ENCODE results near the gene CDC25C.

CDC25C gene

DNA sequence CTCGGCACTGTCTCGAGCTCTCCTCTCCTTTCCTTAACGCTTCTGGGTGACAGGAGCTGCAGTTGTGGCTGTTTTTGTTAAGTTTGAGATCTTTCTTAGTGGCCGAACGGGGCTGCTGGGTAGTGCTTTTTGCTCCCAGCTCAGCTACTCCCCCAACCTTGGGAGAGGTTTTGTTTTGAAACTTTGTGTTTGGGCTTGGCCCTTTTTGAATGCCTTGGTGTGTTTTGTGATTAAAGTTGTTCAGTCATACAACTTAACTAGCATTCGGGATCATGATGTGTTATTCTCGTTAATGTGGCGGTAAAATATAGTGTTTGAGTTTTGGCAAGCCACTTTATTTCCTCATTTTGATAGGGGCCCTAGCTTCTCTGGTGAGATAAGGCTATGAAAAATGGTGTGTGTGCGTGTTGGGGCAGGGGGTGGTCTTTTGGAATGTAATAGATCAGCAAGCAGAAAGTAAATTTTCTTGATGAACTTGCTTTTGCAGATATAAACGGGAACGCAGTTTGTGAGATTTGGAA is 22.0 kb upstream of the CDC25C start:
- no peak for DNase-seq (ENCODE audit: low read depth in 1 of 2, low spot score in 1 of 2)
- in situ Hi-C loops (cut with HindIII; ENCODE audit: low pct_unique_long_range_greater_than_20kb, low sequenced_read_pairs) = no loop called here
- no peak for TF ChIP-seq JUND (IDR thresholded peaks at IDR 0.05; ENCODE audit: low read depth)

DNA sequence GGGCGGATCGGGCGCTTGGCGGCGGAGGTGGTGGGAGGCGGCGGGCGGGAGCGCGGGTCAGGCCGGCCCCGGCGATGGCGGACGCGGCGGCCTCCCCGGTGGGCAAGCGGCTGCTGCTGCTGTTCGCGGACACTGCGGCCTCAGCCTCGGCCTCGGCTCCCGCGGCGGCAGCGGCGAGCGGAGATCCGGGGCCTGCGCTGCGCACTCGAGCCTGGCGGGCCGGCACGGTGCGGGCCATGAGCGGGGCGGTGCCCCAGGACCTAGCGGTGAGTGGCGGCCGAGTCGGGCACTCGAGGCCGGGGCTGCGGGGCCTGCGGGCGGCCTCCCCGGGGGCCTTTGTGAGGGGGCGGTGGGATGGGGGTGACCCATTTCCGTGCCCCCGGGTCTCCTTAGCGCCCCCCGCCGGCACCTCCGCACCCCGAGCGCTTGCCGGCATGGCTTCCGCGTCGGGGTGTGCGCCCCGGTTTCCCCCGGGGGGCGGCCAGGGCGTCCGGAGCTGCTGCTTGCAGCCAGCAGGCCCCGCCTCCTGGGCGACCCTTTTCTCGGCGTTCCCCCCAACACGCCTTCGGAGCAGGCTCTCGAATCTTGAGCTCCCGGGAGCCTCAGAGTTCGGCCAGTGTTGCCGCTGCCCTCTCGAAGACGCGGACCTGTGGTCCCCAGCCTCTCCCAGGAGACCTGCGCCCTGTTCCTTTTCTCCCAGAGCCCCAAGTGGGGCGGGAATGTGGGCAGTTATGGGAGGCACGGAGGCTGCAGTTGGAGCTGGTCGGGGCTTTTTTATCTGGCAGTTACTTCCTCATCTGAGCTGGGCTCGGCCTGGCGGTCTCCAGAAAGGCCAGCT is 21.3 kb upstream of the CDC25C start:
- peak in 1 of 2 experiments; percentile 53 for DNase-seq (ENCODE audit: low read depth in 1 of 2, low spot score in 1 of 2)
- no peak for TF ChIP-seq JUND (IDR thresholded peaks at IDR 0.05; ENCODE audit: low read depth)
- in situ Hi-C loops (cut with HindIII; ENCODE audit: low pct_unique_long_range_greater_than_20kb, low sequenced_read_pairs) = no loop called here

DNA sequence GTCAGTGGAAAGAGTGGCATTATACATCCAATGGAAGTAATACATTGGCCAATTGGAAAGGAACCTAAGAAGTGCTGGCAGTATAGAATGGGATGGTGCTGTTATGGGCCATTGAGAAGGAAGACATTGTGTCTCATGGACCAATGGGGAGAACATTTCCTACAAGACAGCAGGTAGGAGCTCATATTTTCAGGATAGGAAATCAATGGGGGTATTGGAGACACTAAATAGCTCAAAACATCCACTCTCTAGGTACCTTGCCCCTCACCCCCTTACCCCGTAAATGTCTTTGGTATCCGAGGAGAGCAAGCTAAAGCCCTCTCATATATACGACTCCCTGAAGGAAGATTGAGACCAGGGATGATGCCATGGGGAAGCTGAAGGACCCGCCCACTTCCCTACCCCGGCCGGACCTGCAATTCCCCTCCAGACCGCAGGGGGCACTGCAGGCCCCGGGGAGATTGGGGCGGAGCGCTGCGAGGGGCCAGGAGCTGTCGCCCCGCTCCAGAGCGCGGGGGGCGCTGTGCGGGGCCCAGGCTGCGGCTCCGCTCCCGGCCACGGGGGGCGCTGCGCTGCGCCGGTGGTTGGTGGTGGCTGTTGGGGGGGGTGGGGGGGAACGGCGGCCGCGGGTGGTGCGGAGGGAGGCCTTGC is 20.6 kb upstream of the CDC25C start, which contains the start of gene KDM3B:
TSS of gene KDM3B (plus strand) at position 615 of the 651 bp plus-strand sequence. CDS start 111 bp downstream, outside the sequence.
- peak; percentile 68 to 94 for DNase-seq (ENCODE audit: low read depth in 1 of 2, low spot score in 1 of 2)
- in situ Hi-C loops (cut with HindIII; ENCODE audit: low pct_unique_long_range_greater_than_20kb, low sequenced_read_pairs) = no loop called here
- TF ChIP-seq JUND (IDR thresholded peaks at IDR 0.05; ENCODE audit: low read depth) = no peak

GRCh38 chr5:138351517-138351916 is 19.9 kb upstream of the CDC25C start:
- DNase-seq (ENCODE audit: low read depth in 1 of 2, low spot score in 1 of 2) = no peak
- in situ Hi-C loops (cut with HindIII; ENCODE audit: low pct_unique_long_range_greater_than_20kb, low sequenced_read_pairs) = no loop called here
- TF ChIP-seq JUND (IDR thresholded peaks at IDR 0.05; ENCODE audit: low read depth) = no peak

DNA sequence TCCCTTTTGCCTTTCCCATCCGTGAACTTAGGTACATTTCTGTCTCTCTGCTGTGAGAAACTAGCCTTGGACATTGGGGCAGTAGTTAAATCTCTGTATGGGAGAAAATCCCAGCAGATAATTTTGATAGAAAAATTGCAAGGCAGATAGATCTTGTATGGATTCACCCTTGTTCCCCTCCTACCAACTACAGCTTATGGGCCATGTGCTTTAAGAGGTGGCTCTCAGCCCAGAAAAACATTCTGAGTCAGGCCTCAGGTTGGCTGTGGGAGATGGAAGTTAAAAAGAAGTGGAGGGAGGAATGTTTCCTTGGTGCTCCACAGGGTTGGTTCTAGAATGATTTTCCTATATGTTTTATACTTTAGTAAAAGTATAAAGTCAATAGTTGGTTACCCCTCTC is 19.5 kb upstream of the CDC25C start:
- DNase-seq (ENCODE audit: low read depth in 1 of 2, low spot score in 1 of 2) = no peak
- in situ Hi-C loops (cut with HindIII; ENCODE audit: low pct_unique_long_range_greater_than_20kb, low sequenced_read_pairs) = no loop called here
- no peak for TF ChIP-seq JUND (IDR thresholded peaks at IDR 0.05; ENCODE audit: low read depth)

- TF ChIP-seq JUND (IDR thresholded peaks at IDR 0.05; ENCODE audit: low read depth) = no peak
- no peak for DNase-seq (ENCODE audit: low read depth in 1 of 2, low spot score in 1 of 2)
- in situ Hi-C loops (cut with HindIII; ENCODE audit: low pct_unique_long_range_greater_than_20kb, low sequenced_read_pairs) = no loop called here
These were observed 18.9 kb upstream of the CDC25C start for GRCh38 chr5:138350563-138350890.

GRCh38 chr5:138349852-138350562 is 18.4 kb upstream of the CDC25C start:
- no peak for TF ChIP-seq JUND (IDR thresholded peaks at IDR 0.05; ENCODE audit: low read depth)
- in situ Hi-C loops (cut with HindIII; ENCODE audit: low pct_unique_long_range_greater_than_20kb, low sequenced_read_pairs) = no loop called here
- DNase-seq (ENCODE audit: low read depth in 1 of 2, low spot score in 1 of 2) = no peak

- DNase-seq (ENCODE audit: low read depth in 1 of 2, low spot score in 1 of 2) = no peak
- in situ Hi-C loops (cut with HindIII; ENCODE audit: low pct_unique_long_range_greater_than_20kb, low sequenced_read_pairs) = no loop called here
- no peak for TF ChIP-seq JUND (IDR thresholded peaks at IDR 0.05; ENCODE audit: low read depth)
These were observed 15.3 kb upstream of the CDC25C start for GRCh38 chr5:138346889-138347288.

DNA sequence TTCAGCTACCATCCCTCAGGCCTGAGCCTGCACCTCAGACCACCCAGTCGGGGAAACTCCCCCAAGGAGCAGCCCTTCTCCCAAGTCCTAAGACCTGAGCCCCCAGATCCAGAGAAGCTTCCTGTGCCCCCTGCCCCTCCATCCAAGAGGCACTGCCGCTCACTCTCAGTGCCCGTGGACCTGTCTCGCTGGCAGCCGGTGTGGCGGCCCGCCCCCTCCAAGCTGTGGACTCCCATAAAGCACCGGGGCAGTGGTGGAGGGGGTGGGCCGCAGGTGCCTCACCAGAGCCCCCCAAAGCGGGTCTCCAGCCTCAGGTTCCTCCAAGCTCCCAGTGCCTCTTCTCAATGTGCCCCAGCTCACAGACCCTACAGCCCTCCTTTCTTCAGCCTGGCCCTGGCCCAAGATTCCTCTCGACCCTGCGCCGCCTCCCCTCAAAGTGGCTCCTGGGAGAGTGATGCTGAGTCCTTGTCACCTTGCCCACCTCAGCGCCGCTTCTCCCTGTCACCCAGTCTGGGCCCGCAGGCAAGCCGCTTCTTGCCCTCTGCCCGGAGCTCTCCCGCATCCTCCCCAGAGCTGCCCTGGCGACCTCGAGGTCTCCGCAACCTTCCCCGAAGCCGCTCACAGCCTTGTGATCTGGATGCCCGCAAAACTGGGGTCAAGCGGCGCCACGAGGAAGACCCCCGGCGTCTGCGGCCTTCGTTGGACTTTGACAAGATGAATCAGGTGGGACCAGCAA is 13.5 kb upstream of the CDC25C start:
- no peak for TF ChIP-seq JUND (IDR thresholded peaks at IDR 0.05; ENCODE audit: low read depth)
- in situ Hi-C loops (cut with HindIII; ENCODE audit: low pct_unique_long_range_greater_than_20kb, low sequenced_read_pairs) = no loop called here

GRCh38 chr5:138340008-138340407 is 8.4 kb upstream of the CDC25C start:
- no peak for TF ChIP-seq JUND (IDR thresholded peaks at IDR 0.05; ENCODE audit: low read depth)
- in situ Hi-C loops (cut with HindIII; ENCODE audit: low pct_unique_long_range_greater_than_20kb, low sequenced_read_pairs) = no loop called here
- DNase-seq (ENCODE audit: low read depth in 1 of 2, low spot score in 1 of 2) = no peak

More for the DNA sequence above, 13.5 kb upstream of the CDC25C start:
- DNase-seq (ENCODE audit: low read depth in 1 of 2, low spot score in 1 of 2) = no peak

- TF ChIP-seq JUND (IDR thresholded peaks at IDR 0.05; ENCODE audit: low read depth) = no peak
- in situ Hi-C loops (cut with HindIII; ENCODE audit: low pct_unique_long_range_greater_than_20kb, low sequenced_read_pairs) = no loop called here
- DNase-seq (ENCODE audit: low read depth in 1 of 2, low spot score in 1 of 2) = no peak
These were observed 7.9 kb upstream of the CDC25C start for GRCh38 chr5:138339464-138339863.

- peak in 1 of 2 experiments; percentile 53 for DNase-seq (ENCODE audit: low read depth in 1 of 2, low spot score in 1 of 2)
- in situ Hi-C loops (cut with HindIII; ENCODE audit: low pct_unique_long_range_greater_than_20kb, low sequenced_read_pairs) = no loop called here
- no peak for TF ChIP-seq JUND (IDR thresholded peaks at IDR 0.05; ENCODE audit: low read depth)
These were observed 7.5 kb upstream of the CDC25C start for GRCh38 chr5:138339091-138339456.
